Esophagus (tissue), 2 donors: Measurements from ENCODE around the gene MOBP. TPM values are rescaled to one million over a fixed set of nuclear protein-coding genes. Genes with fewer than 3 reads are reported as not detected.

Source experiments
- H3K27ac ChIP-seq, 2 donors: one replicate each; pipeline ENCODE4 v1.5.1; 2013; ENCODE audit warnings: low read depth in 2 of 2, mild to moderate bottlenecking in 2 of 2, inconsistent platforms in 1 of 2, low read length in 1 of 2, moderate library complexity in 1 of 2
- H3K27me3 ChIP-seq, 2 donors: one replicate each; pipeline ENCODE4 v1.6.1; 2013; ENCODE audit warnings: low read length in 2 of 2, control low read depth in 1 of 2, mild to moderate bottlenecking in 1 of 2; ENCODE audit not compliant: insufficient read depth in 2 of 2, control insufficient read depth in 1 of 2
- H3K36me3 ChIP-seq, 2 donors: one replicate each; pipeline ENCODE4 v1.6.1; 2013; ENCODE audit warnings: low read length in 1 of 2; ENCODE audit not compliant: control insufficient read depth in 2 of 2, insufficient read depth in 2 of 2
- H3K4me1 ChIP-seq, 2 donors: one replicate each; pipeline ENCODE4 v1.6.1; 2013; ENCODE audit warnings: low read length in 1 of 2; ENCODE audit not compliant: control insufficient read depth in 2 of 2, insufficient read depth in 2 of 2
- H3K4me3 ChIP-seq, 2 donors: one replicate each; pipeline ENCODE4 v1.5.1; 2013; ENCODE audit warnings: low read length in 2 of 2, mild to moderate bottlenecking in 2 of 2, low read depth in 1 of 2, moderate library complexity in 1 of 2
- H3K9me3 ChIP-seq, 2 donors: one replicate each; pipeline ENCODE4 v1.6.1; 2013; ENCODE audit warnings: mild to moderate bottlenecking in 2 of 2, low read depth in 1 of 2, low read length in 1 of 2, moderate library complexity in 1 of 2; ENCODE audit not compliant: control insufficient read depth in 2 of 2, insufficient read depth in 1 of 2
- WGBS, 2 donors: extraction: QIAGEN DNeasy Blood & Tissue Kit; methylation state at CpG; one replicate each; pipeline ENCODE4 v1.1.7; 2013; 5-methylcytosine and 5-hydroxymethylcytosine counted together
- polyA plus RNA-seq, 2 donors: library from polyadenylated mRNA; stranded (reverse); fragments of 200-250 nt; gene quantifications; one replicate each; pipeline ENCODE4 v1.2.3, GENCODE V29; 2013
- donor health status: healthy with polysubstance abuse.
- donor health status: Bipolar disorder and iron deficiency.

MOBP gene
- polyA plus RNA-seq, 2 donors, result not detected

- no peak overlapping the region for H3K27ac ChIP-seq
- WGBS, 2 donors, result 77% methylated on average over 2 of the region's 2 CpGs
- no peaks in the 10 kb centered on the region for H3K4me1 ChIP-seq
Measured at GRCh38 chr3:39460677-39461076, 6.8 kb upstream of the MOBP start.

GRCh38 chr3:39463269-39463668, 4.2 kb upstream of the MOBP start:
- Histone ChIP-seq H3K27me3 (no peaks in the 10 kb centered on the region), H3K27ac (no peak overlapping the region), H3K9me3 (no peaks in the 10 kb centered on the region), H3K36me3 (no peaks in the 10 kb centered on the region), H3K4me1 (no peaks in the 10 kb centered on the region), H3K4me3 (no peak overlapping the region)
- 0 to 16% methylated on average over 1 of the region's 1 CpG for WGBS, 2 donors

More at GRCh38 chr3:39460677-39461076, 6.8 kb upstream of the MOBP start:
- H3K4me3 ChIP-seq, result no peak overlapping the region
- no peaks in the 10 kb centered on the region for H3K9me3 ChIP-seq
- H3K27me3 ChIP-seq, result no peaks in the 10 kb centered on the region
- H3K36me3 ChIP-seq, result no peaks in the 10 kb centered on the region

- Histone ChIP-seq H3K27ac (no peak overlapping the region), H3K27me3 (no peaks in the 10 kb centered on the region), H3K4me1 (no peaks in the 10 kb centered on the region), H3K4me3 (no peak overlapping the region), H3K36me3 (no peaks in the 10 kb centered on the region), H3K9me3 (no peaks in the 10 kb centered on the region)
- 77 to 80% methylated on average over 3 of the region's 3 CpGs for WGBS, 2 donors
Measured at GRCh38 chr3:39466988-39467387, 492 bp upstream of the MOBP start.

GRCh38 chr3:39468108-39468436, 592 bp downstream of the MOBP start:
- H3K27ac ChIP-seq, result no peak overlapping the region
- 76 to 80% methylated on average over 4 of the region's 4 CpGs for WGBS, 2 donors
- H3K4me1 ChIP-seq, result no peaks in the 10 kb centered on the region
- H3K9me3 ChIP-seq, result no peaks in the 10 kb centered on the region
- H3K4me3 ChIP-seq, result no peak overlapping the region
- no peaks in the 10 kb centered on the region for H3K36me3 ChIP-seq
- no peaks in the 10 kb centered on the region for H3K27me3 ChIP-seq

- Histone ChIP-seq H3K27me3 (no peaks in the 10 kb centered on the region), H3K4me3 (no peak overlapping the region), H3K36me3 (no peaks in the 10 kb centered on the region), H3K27ac (no peak overlapping the region), H3K9me3 (no peaks in the 10 kb centered on the region), H3K4me1 (no peaks in the 10 kb centered on the region)
- 89 to 94% methylated on average over 1 of the region's 1 CpG for whole genome bisulfite sequencing, 2 donors
Measured at GRCh38 chr3:39469258-39469657, 1.8 kb downstream of the MOBP start.

GRCh38 chr3:39469945-39470344, 2.5 kb downstream of the MOBP start:
- no peaks in the 10 kb centered on the region for H3K4me1 ChIP-seq
- no peaks in the 10 kb centered on the region for H3K36me3 ChIP-seq
- no peak overlapping the region for H3K27ac ChIP-seq
- H3K27me3 ChIP-seq, result no peaks in the 10 kb centered on the region
- WGBS, 2 donors, result 71 to 79% methylated on average over 6 of the region's 6 CpGs
- no peaks in the 10 kb centered on the region for H3K9me3 ChIP-seq
- H3K4me3 ChIP-seq, result no peak overlapping the region

GRCh38 chr3:39471652-39472051, 4.2 kb downstream of the MOBP start:
- Histone ChIP-seq H3K4me1 (no peaks in the 10 kb centered on the region), H3K9me3 (no peaks in the 10 kb centered on the region), H3K27me3 (no peaks in the 10 kb centered on the region), H3K4me3 (no peak overlapping the region), H3K27ac (no peak overlapping the region), H3K36me3 (no peaks in the 10 kb centered on the region)
- WGBS, 2 donors, result 80 to 97% methylated on average over 5 of the region's 5 CpGs

- no peaks in the 10 kb centered on the region for H3K4me1 ChIP-seq
- no peaks in the 10 kb centered on the region for H3K36me3 ChIP-seq
- no peaks in the 10 kb centered on the region for H3K9me3 ChIP-seq
- 78 to 83% methylated on average over 4 of the region's 4 CpGs for WGBS, 2 donors
- no peak overlapping the region for H3K27ac ChIP-seq
- no peaks in the 10 kb centered on the region for H3K27me3 ChIP-seq
- no peak overlapping the region for H3K4me3 ChIP-seq
Measured at GRCh38 chr3:39473452-39474125, 6.1 kb downstream of the MOBP start.

- Histone ChIP-seq H3K27ac (no peak overlapping the region), H3K4me1 (no peaks in the 10 kb centered on the region), H3K27me3 (no peaks in the 10 kb centered on the region), H3K4me3 (no peak overlapping the region), H3K9me3 (no peaks in the 10 kb centered on the region), H3K36me3 (no peaks in the 10 kb centered on the region)
- 56 to 62% methylated on average over 4 of the region's 4 CpGs for WGBS, 2 donors
Measured at GRCh38 chr3:39474126-39474515, 6.6 kb downstream of the MOBP start.

- Histone ChIP-seq H3K4me3 (no peak overlapping the region), H3K27ac (no peak overlapping the region), H3K9me3 (no peaks in the 10 kb centered on the region), H3K27me3 (no peaks in the 10 kb centered on the region), H3K36me3 (no peaks in the 10 kb centered on the region), H3K4me1 (no peaks in the 10 kb centered on the region)
Measured at GRCh38 chr3:39476783-39477182, 9.3 kb downstream of the MOBP start.
